GM12865 (cell line): ENCODE results near the gene CNOT3.

Experiments used
- DNase-seq: peaks from one replicate; pipeline ENCODE4 v3.0.0; 2010; ENCODE audit warnings: low read depth
- H3K4me3 ChIP-seq: 2 replicates; pipeline ENCODE4 v1.5.1; 2011; ENCODE audit warnings: mild to moderate bottlenecking, low read depth, low read length, control low read depth
- CTCF ChIP-seq: IDR thresholded peaks from 2 replicates; pipeline ENCODE4 v1.5.1; 2011; ENCODE audit warnings: low read length, control low read depth, low read depth, inconsistent platforms; ENCODE audit not compliant: insufficient read depth; ENCODE audit errors: missing control alignments

CNOT3 gene

GRCh38 chr19:54133312-54133956 lies 4.1 kb upstream of the CNOT3 start:
- DNase-seq = no peak
- TF ChIP-seq CTCF = no peak
- no peak overlapping the region for H3K4me3 ChIP-seq

GRCh38 chr19:54133957-54134590 lies 3.5 kb upstream of the CNOT3 start:
- no peak overlapping the region for H3K4me3 ChIP-seq
- TF ChIP-seq CTCF = no peak
- no peak for DNase-seq

- DNase-seq = no peak
- TF ChIP-seq CTCF = no peak
Measured at GRCh38 chr19:54136086-54136863, 1.3 kb upstream of the CNOT3 start.

GRCh38 chr19:54136864-54137698 lies 481 bp upstream of the CNOT3 start:
- H3K4me3 ChIP-seq = peak overlapping the region; percentile 82
- DNase-seq = peak; percentile 100
- TF ChIP-seq CTCF = no peak

More at GRCh38 chr19:54136086-54136863, 1.3 kb upstream of the CNOT3 start:
- peak overlapping the region; percentile 81 for H3K4me3 ChIP-seq

GRCh38 chr19:54138489-54139256 lies 1.1 kb downstream of the CNOT3 start:
- no peak for TF ChIP-seq CTCF
- DNase-seq = no peak
- peak overlapping the region; percentile 82 for H3K4me3 ChIP-seq

GRCh38 chr19:54141356-54141755 lies 3.8 kb downstream of the CNOT3 start:
- TF ChIP-seq CTCF = no peak
- H3K4me3 ChIP-seq = no peak overlapping the region
- DNase-seq = no peak
